Kidney (tissue), 14 donors: ENCODE data around the gene THEMIS. TPM values are rescaled to one million over a fixed set of nuclear protein-coding genes. Genes with fewer than 3 reads are reported as not detected.

Experiments used
- DNase-seq, 5 donors: peaks; one replicate each; pipeline ENCODE4 v3.0.0-alpha.2; 2013 to 2020
- FAIRE-seq: peaks from 2 replicates; lab custom pipeline; 2012; peaks lifted over from hg19 to GRCh38; lab: Jason Lieb, UNC
- H3K27ac ChIP-seq, 2 donors: one replicate each; pipeline ENCODE4 v1.7.0; 2013; ENCODE audit warnings: low read depth in 2 of 2, low read length in 2 of 2, inconsistent platforms in 1 of 2
- H3K27me3 ChIP-seq: one replicate; pipeline ENCODE4 v1.7.1; 2013; ENCODE audit warnings: low read length, inconsistent platforms; ENCODE audit not compliant: control insufficient read depth, insufficient read depth
- H3K36me3 ChIP-seq, 3 donors: one replicate each; pipeline versions ENCODE4 v1.7.0 to v1.7.1; 2013; ENCODE audit warnings: low read length in 3 of 3, control low read depth in 1 of 3, inconsistent platforms in 1 of 3; ENCODE audit not compliant: insufficient read depth in 3 of 3, control insufficient read depth in 2 of 3
- H3K4me1 ChIP-seq, 3 donors: one replicate each; pipeline versions ENCODE4 v1.7.0 to v1.7.1; 2013; ENCODE audit warnings: low read length in 3 of 3, inconsistent platforms in 1 of 3, low read depth in 1 of 3; ENCODE audit not compliant: control insufficient read depth in 2 of 3, insufficient read depth in 2 of 3
- H3K4me3 ChIP-seq, 3 donors: one replicate each; pipeline versions ENCODE4 v1.7.0 to v1.8.1; 2013; ENCODE audit warnings: low read length in 3 of 3, control low read depth in 1 of 3, inconsistent platforms in 1 of 3
- H3K9ac ChIP-seq, 3 donors: one replicate each; pipeline versions ENCODE4 v1.7.0 to v1.7.1; 2013; ENCODE audit warnings: low read length in 3 of 3, control low read depth in 1 of 3, inconsistent platforms in 1 of 3
- H3K9me3 ChIP-seq, 3 donors: one replicate each; pipeline versions ENCODE4 v1.7.0 to v1.7.1; 2013; ENCODE audit warnings: low read length in 3 of 3, control low read depth in 1 of 3, inconsistent platforms in 1 of 3; ENCODE audit not compliant: control insufficient read depth in 2 of 3, insufficient read depth in 1 of 3
- CTCF ChIP-seq: IDR thresholded peaks from 3 replicates; pipeline ENCODE4 v1.5.1; 2012; ENCODE audit warnings: mild to moderate bottlenecking, moderate library complexity, borderline replicate concordance; ENCODE audit not compliant: insufficient read depth; ENCODE audit errors: extremely low read depth
- intact Hi-C: fragments of 100-400 bp; cut with DNase I; formaldehyde crosslinking; loops from one replicate; pipeline ENCODE4 v1.11.1; 2022
- polyA plus RNA-seq: library from polyadenylated mRNA; stranded (reverse); fragments of 350-450 nt; fragmentation: Illumina TruSeq; extraction: RNeasy Lipid Tissue Mini Kit (QIAGEN cat#74804); gene quantifications from one replicate; pipeline ENCODE4 v1.2.3, GENCODE V29; 2014; ENCODE audit warnings: low read depth, low replicate concordance; ENCODE audit not compliant: insufficient read depth
- total RNA-seq: library from RNA; stranded (reverse); fragmentation: NEBNext Ultra II Directional; extraction: Animal tissue kit (Norgen Biotek cat#: 25700); gene quantifications from one replicate; pipeline ENCODE4 v1.2.1, GENCODE V29; 2021
- donor health status: control.
- donor health status: control.
- donor health status: control.
- donor health status: control.
- donor health status: control.
- donor health status: DM: yes; HTN: yes; CAD: no.
- donor health status: Normal renal cell carcinoma (clear cell type).

Gene THEMIS
- total and polyA plus RNA-seq, 2 donors from 2014 or later: 3.3 TPM; not detected in 1

- FAIRE-seq (no peak), DNase-seq (no peak)
- Histone ChIP-seq H3K9ac (no peak overlapping the region), H3K4me3 (no peak overlapping the region), H3K27ac (no peak overlapping the region), H3K36me3 (no peaks in the 10 kb centered on the region), H3K27me3 (no peaks in the 10 kb centered on the region), H3K4me1 (no peaks in the 10 kb centered on the region), H3K9me3 (peaks cover 0 to 2% (median 0%) of the 10 kb centered on the region in 3 donors)
- intact Hi-C loops: no loop called here
- no peak for TF ChIP-seq CTCF
Measured at GRCh38 chr6:127920804-127921203, 19.9 kb upstream of the THEMIS start.

- H3K4me3 ChIP-seq: no peak overlapping the region
- no peak for TF ChIP-seq CTCF
- H3K36me3 ChIP-seq: no peaks in the 10 kb centered on the region
- no peaks in the 10 kb centered on the region for H3K4me1 ChIP-seq
- no peak overlapping the region for H3K27ac ChIP-seq
- H3K27me3 ChIP-seq: no peaks in the 10 kb centered on the region
- DNase-seq (peak in 2 of 5 donors; percentile 14 to 31), FAIRE-seq (no peak)
- H3K9me3 ChIP-seq: no peaks in the 10 kb centered on the region
- intact Hi-C loops: no loop called here
- H3K9ac ChIP-seq: no peak overlapping the region
Measured at GRCh38 chr6:127918506-127919427, 17.9 kb upstream of the THEMIS start.

- no peak for FAIRE-seq
- no peaks in the 10 kb centered on the region for H3K9me3 ChIP-seq
Measured at GRCh38 chr6:127917766-127918165, 16.9 kb upstream of the THEMIS start.

More at GRCh38 chr6:127917766-127918165, 16.9 kb upstream of the THEMIS start:
- DNase-seq: no peak
- Histone ChIP-seq H3K27me3 (no peaks in the 10 kb centered on the region), H3K4me1 (no peaks in the 10 kb centered on the region), H3K4me3 (no peak overlapping the region), H3K36me3 (no peaks in the 10 kb centered on the region), H3K9ac (no peak overlapping the region), H3K27ac (no peak overlapping the region)
- intact Hi-C loops: no loop called here
- TF ChIP-seq CTCF: no peak
